22Rv1 (cell line): ENCODE data around the gene FLRT2.

Experiments used
- H3K27ac ChIP-seq: fragments of 450-650 bp; 2 replicates; pipeline ENCODE4 v1.5.1; 2017
- CTCF ChIP-seq: fragments of 450-650 bp; IDR thresholded peaks from 2 replicates; pipeline ENCODE4 v1.5.1; 2017; ENCODE audit warnings: mild to moderate bottlenecking
- ZFX ChIP-seq: fragments of 450-650 bp; IDR thresholded peaks from 2 replicates; pipeline ENCODE4 v1.6.1; 2017; ENCODE audit warnings: antibody characterized with exemption, borderline replicate concordance

Gene FLRT2

GRCh38 chr14:85545738-85546137 is 15.8 kb downstream of the FLRT2 start:
- TF ChIP-seq ZFX: no peak
- no peak for TF ChIP-seq CTCF

GRCh38 chr14:85546390-85546789 is 16.4 kb downstream of the FLRT2 start:
- no peak for TF ChIP-seq CTCF
- TF ChIP-seq ZFX: no peak
- no peak overlapping the region for H3K27ac ChIP-seq

More at GRCh38 chr14:85545738-85546137, 15.8 kb downstream of the FLRT2 start:
- H3K27ac ChIP-seq: no peak overlapping the region

- no peak overlapping the region for H3K27ac ChIP-seq
- TF ChIP-seq CTCF (no peak), ZFX (no peak)
Measured at GRCh38 chr14:85549697-85550096, 19.8 kb downstream of the FLRT2 start.

GRCh38 chr14:85554106-85554505 is 24.2 kb downstream of the FLRT2 start:
- no peak overlapping the region for H3K27ac ChIP-seq
- TF ChIP-seq ZFX (no peak), CTCF (no peak)

GRCh38 chr14:85556267-85556666 is 26.3 kb downstream of the FLRT2 start:
- no peak for TF ChIP-seq CTCF
- no peak for TF ChIP-seq ZFX
- no peak overlapping the region for H3K27ac ChIP-seq

GRCh38 chr14:85558505-85558904 is 28.6 kb downstream of the FLRT2 start:
- H3K27ac ChIP-seq: no peak overlapping the region
- TF ChIP-seq ZFX (no peak), CTCF (no peak)

- no peak overlapping the region for H3K27ac ChIP-seq
- no peak for TF ChIP-seq CTCF
- TF ChIP-seq ZFX: no peak
Measured at GRCh38 chr14:85562630-85563029, 32.7 kb downstream of the FLRT2 start.
